GM19099 (cell line): Measurements from ENCODE around the gene EPHB2.

Experiments
- POLR2A ChIP-seq: IDR thresholded peaks from 3 replicates; pipeline ENCODE4 v1.6.1; 2011; ENCODE audit warnings: low read depth; ENCODE audit not compliant: insufficient read length; ENCODE audit errors: extremely low read depth

EPHB2 gene

GRCh38 chr1:22736501-22737080 is 26.0 kb downstream of the EPHB2 start:
- no peak for TF ChIP-seq POLR2A

- TF ChIP-seq POLR2A = no peak
These were observed 26.9 kb downstream of the EPHB2 start for GRCh38 chr1:22737374-22738068.

GRCh38 chr1:22738069-22738435 is 27.4 kb downstream of the EPHB2 start:
- no peak for TF ChIP-seq POLR2A

- no peak for TF ChIP-seq POLR2A
These were observed 27.9 kb downstream of the EPHB2 start for GRCh38 chr1:22738522-22738921.

- no peak for TF ChIP-seq POLR2A
These were observed 29.2 kb downstream of the EPHB2 start for GRCh38 chr1:22739648-22740385.

GRCh38 chr1:22741118-22741517 is 30.5 kb downstream of the EPHB2 start:
- TF ChIP-seq POLR2A = no peak

GRCh38 chr1:22745669-22746585 is 35.3 kb downstream of the EPHB2 start:
- no peak for TF ChIP-seq POLR2A

GRCh38 chr1:22747021-22747734 is 36.5 kb downstream of the EPHB2 start:
- no peak for TF ChIP-seq POLR2A

GRCh38 chr1:22747735-22748073 is 37.1 kb downstream of the EPHB2 start:
- no peak for TF ChIP-seq POLR2A

GRCh38 chr1:22749503-22749902 is 38.9 kb downstream of the EPHB2 start:
- TF ChIP-seq POLR2A = no peak

- no peak for TF ChIP-seq POLR2A
These were observed 39.5 kb downstream of the EPHB2 start for GRCh38 chr1:22749919-22750684.

GRCh38 chr1:22750685-22751051 is 40.0 kb downstream of the EPHB2 start:
- TF ChIP-seq POLR2A = no peak

GRCh38 chr1:22751124-22751531 is 40.5 kb downstream of the EPHB2 start:
- no peak for TF ChIP-seq POLR2A

- no peak for TF ChIP-seq POLR2A
These were observed 41.7 kb downstream of the EPHB2 start for GRCh38 chr1:22752339-22752738.

GRCh38 chr1:22753481-22753971 is 42.9 kb downstream of the EPHB2 start:
- no peak for TF ChIP-seq POLR2A
